Osteocyte (in vitro differentiated cells): ENCODE measurements around the gene BABAM2. TPM values are rescaled to one million over a fixed set of nuclear protein-coding genes. Genes with fewer than 3 reads are reported as not detected.

Experiments
- DNase-seq: peaks from one replicate; pipeline ENCODE4 v3.0.0; 2021; ENCODE audit warnings: mixed read lengths; ENCODE audit not compliant: unreplicated experiment; ENCODE audit errors: extremely low spot score
- H3K27ac Mint-ChIP-seq: one replicate; pipeline ENCODE4 v1.8.0; 2021; ENCODE audit warnings: mild to moderate bottlenecking, mixed read lengths; ENCODE audit not compliant: unreplicated experiment
- H3K27me3 Mint-ChIP-seq: one replicate; pipeline ENCODE4 v1.8.0; 2021; ENCODE audit warnings: mixed read lengths; ENCODE audit not compliant: unreplicated experiment
- H3K36me3 Mint-ChIP-seq: one replicate; pipeline ENCODE4 v1.8.0; 2021; ENCODE audit warnings: mixed read lengths; ENCODE audit not compliant: unreplicated experiment
- H3K4me1 Mint-ChIP-seq: one replicate; pipeline ENCODE4 v1.8.0; 2021; ENCODE audit warnings: mixed read lengths; ENCODE audit not compliant: unreplicated experiment
- H3K4me3 Mint-ChIP-seq: one replicate; pipeline ENCODE4 v1.8.0; 2021; ENCODE audit warnings: mild to moderate bottlenecking, moderate library complexity, mixed read lengths; ENCODE audit not compliant: unreplicated experiment
- H3K9me3 Mint-ChIP-seq: one replicate; pipeline ENCODE4 v1.8.0; 2021; ENCODE audit warnings: mixed read lengths; ENCODE audit not compliant: unreplicated experiment
- CTCF ChIP-seq: fragments of 200-600 bp; sonication (generic); IDR thresholded peaks from 2 replicates; pipeline ENCODE4 v1.5.0; 2021; ENCODE audit warnings: antibody characterized with exemption, mild to moderate bottlenecking, moderate library complexity
- total RNA-seq: library from RNA; stranded (reverse); gene quantifications from 2 replicates; pipeline ENCODE4 v1.2.1, GENCODE V29; 2021

BABAM2 gene
- total RNA-seq, 1 donor from 2014 or later, result 43.6 TPM

GRCh38 chr2:27988306-27988705 is 97.8 kb downstream of the BABAM2 start:
- H3K36me3 Mint-ChIP-seq, result peaks cover 10% of the 10 kb centered on the region
- no peaks in the 10 kb centered on the region for H3K27me3 Mint-ChIP-seq
- no peak overlapping the region for H3K27ac Mint-ChIP-seq
- DNase-seq, result no peak
- peaks cover 10% of the 10 kb centered on the region for H3K4me1 Mint-ChIP-seq
- TF ChIP-seq CTCF, result no peak
- peaks cover 4% of the 10 kb centered on the region for H3K9me3 Mint-ChIP-seq
- H3K4me3 Mint-ChIP-seq, result no peak overlapping the region

GRCh38 chr2:27988718-27989117 is 98.2 kb downstream of the BABAM2 start:
- no peak for DNase-seq
- TF ChIP-seq CTCF, result no peak
- Mint-ChIP-seq H3K36me3 (peaks cover 10% of the 10 kb centered on the region), H3K4me1 (peaks cover 14% of the 10 kb centered on the region), H3K27ac (no peak overlapping the region), H3K9me3 (peaks cover 4% of the 10 kb centered on the region), H3K27me3 (no peaks in the 10 kb centered on the region), H3K4me3 (no peak overlapping the region)

- Mint-ChIP-seq H3K27me3 (no peaks in the 10 kb centered on the region), H3K4me3 (no peak overlapping the region), H3K36me3 (peaks cover 10% of the 10 kb centered on the region), H3K27ac (no peak overlapping the region), H3K9me3 (peaks cover 4% of the 10 kb centered on the region), H3K4me1 (peaks cover 17% of the 10 kb centered on the region)
- TF ChIP-seq CTCF, result no peak
- no peak for DNase-seq
Measured at GRCh38 chr2:27989149-27989548, 98.6 kb downstream of the BABAM2 start.

GRCh38 chr2:27990030-27990590 is 99.6 kb downstream of the BABAM2 start:
- H3K4me3 Mint-ChIP-seq, result no peak overlapping the region
- no peak overlapping the region for H3K27ac Mint-ChIP-seq
- H3K36me3 Mint-ChIP-seq, result peaks cover 12% of the 10 kb centered on the region
- TF ChIP-seq CTCF, result no peak
- H3K27me3 Mint-ChIP-seq, result no peaks in the 10 kb centered on the region
- H3K4me1 Mint-ChIP-seq, result peaks cover 17% of the 10 kb centered on the region
- H3K9me3 Mint-ChIP-seq, result peaks cover 4% of the 10 kb centered on the region
- no peak for DNase-seq

GRCh38 chr2:27991146-27991545 is 100.6 kb downstream of the BABAM2 start:
- H3K9me3 Mint-ChIP-seq, result peaks cover 4% of the 10 kb centered on the region
- no peak overlapping the region for H3K4me3 Mint-ChIP-seq
- DNase-seq, result no peak
- peaks cover 17% of the 10 kb centered on the region for H3K4me1 Mint-ChIP-seq
- no peaks in the 10 kb centered on the region for H3K27me3 Mint-ChIP-seq
- peaks cover 17% of the 10 kb centered on the region for H3K36me3 Mint-ChIP-seq
- TF ChIP-seq CTCF, result no peak
- no peak overlapping the region for H3K27ac Mint-ChIP-seq
